ENCODE results near the gene PREX1.

DNA sequence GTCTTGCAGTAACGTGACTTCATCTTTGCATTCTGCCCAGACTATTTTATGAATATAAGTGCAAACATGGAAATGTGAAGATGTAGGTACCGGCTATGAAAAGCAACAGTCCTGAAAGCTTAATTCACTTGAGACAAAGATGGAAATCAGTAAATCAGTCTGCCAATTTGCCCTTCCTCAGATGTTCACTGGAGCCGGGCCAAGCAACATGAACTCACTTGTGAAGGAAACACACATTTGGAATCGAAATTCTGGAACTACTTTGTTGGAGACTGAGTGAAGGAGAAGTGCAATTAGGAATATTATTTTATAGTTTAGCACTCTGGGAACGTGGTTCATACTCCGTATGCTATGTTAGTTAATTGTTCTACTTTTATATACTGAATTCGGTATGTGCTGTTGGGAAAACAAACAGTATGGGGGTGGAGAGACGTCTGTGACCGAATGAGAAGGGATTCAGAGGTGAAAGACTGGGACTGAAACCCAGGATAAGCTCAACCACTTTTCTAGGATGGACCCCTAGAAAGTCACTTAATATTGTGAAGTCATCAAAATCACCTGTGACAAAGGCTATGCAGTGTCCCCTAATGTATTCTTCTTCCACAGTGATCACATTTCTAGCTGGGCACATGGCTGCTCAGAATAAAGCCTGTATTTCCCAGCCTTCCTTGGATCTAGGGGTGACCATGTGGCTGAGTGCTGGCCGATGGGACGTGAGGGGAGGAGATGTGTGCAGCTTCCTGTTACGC lies 95.5 kb downstream of the PREX1 start:
- TF ChIP-seq CTCF (IDR thresholded peaks at IDR 0.05) (no peak), POLR2A (IDR thresholded peaks at IDR 0.05) (no peak)
